SK-N-MC (cell line): ENCODE measurements around the gene NFATC3.

Source experiments
- DNase-seq: peaks from one replicate; pipeline ENCODE4 v3.0.0-alpha.2; 2011; ENCODE audit warnings: low read depth, low spot score
- H3K27ac ChIP-seq: fragments of 200-600 bp; sonication (generic); 2 replicates; pipeline ENCODE4 v1.5.1; 2016; ENCODE audit warnings: mixed run types
- H3K36me3 ChIP-seq: fragments of 200-600 bp; sonication (generic); 2 replicates; pipeline ENCODE4 v1.6.1; 2017; ENCODE audit warnings: antibody characterized with exemption, low read length, mixed read lengths; ENCODE audit not compliant: insufficient read depth
- H3K4me3 ChIP-seq: fragments of 200-600 bp; sonication (generic); 2 replicates; pipeline ENCODE4 v1.5.1; 2016
- H3K9ac ChIP-seq: fragments of 200-600 bp; sonication (generic); 2 replicates; pipeline ENCODE4 v1.8.0; 2017; ENCODE audit warnings: mixed run types, mixed read lengths; ENCODE audit not compliant: insufficient read length
- H3K9me3 ChIP-seq: fragments of 200-600 bp; sonication (generic); 2 replicates; pipeline ENCODE4 v1.6.1; 2017; ENCODE audit warnings: low read depth, mild to moderate bottlenecking, antibody characterized with exemption, low read length, moderate library complexity, mixed read lengths
- EZH2 ChIP-seq: fragments of 200-600 bp; sonication (generic); IDR thresholded peaks from one replicate; pipeline ENCODE4 v1.6.1; 2017; ENCODE audit warnings: antibody characterized with exemption
- FOXP2 ChIP-seq: optimal IDR thresholded peaks from 2 replicates; pipeline ENCODE3; 2011; ENCODE audit warnings: mild to moderate bottlenecking, moderate library complexity; ENCODE audit not compliant: insufficient read depth; ENCODE audit errors: extremely low read length, control extremely low read depth
- POLR2AphosphoS5 ChIP-seq: IDR thresholded peaks from 2 replicates; pipeline ENCODE4 v1.6.1; 2012; ENCODE audit warnings: mild to moderate bottlenecking, low read depth, low read length, borderline replicate concordance

NFATC3 gene

GRCh38 chr16:68264128-68265077 lies 179.2 kb downstream of the NFATC3 start, which contains the start of gene SLC7A6:
Gene SLC7A6, plus strand, starts transcription at chr16:68264526. Its CDS starts 10,201 bp downstream, at chr16:68274727.
- DNase-seq: no peak
- Histone ChIP-seq H3K9me3 (no peaks in the 10 kb centered on the region), H3K9ac (peak within 1 kb of the TSS; percentile 64), H3K4me3 (peak within 1 kb of the TSS; percentile 85), H3K36me3 (no peaks in the 10 kb centered on the region), H3K27ac (no peak within 1 kb of the TSS)
- no peak for TF ChIP-seq EZH2
- no peak for TF ChIP-seq FOXP2
- no peak for TF ChIP-seq POLR2AphosphoS5

GRCh38 chr16:68265078-68265920 lies 180.1 kb downstream of the NFATC3 start:
- Histone ChIP-seq H3K36me3 (no peaks in the 10 kb centered on the region), H3K27ac (no peak overlapping the region), H3K9me3 (no peaks in the 10 kb centered on the region), H3K4me3 (peak overlapping the region; percentile 85), H3K9ac (peak overlapping the region; percentile 64)
- TF ChIP-seq EZH2 (no peak), POLR2AphosphoS5 (no peak), FOXP2 (no peak)
- DNase-seq: no peak

GRCh38 chr16:68267612-68268405 lies 182.6 kb downstream of the NFATC3 start:
- no peak for DNase-seq
- H3K9ac ChIP-seq: no peak overlapping the region
- no peak overlapping the region for H3K27ac ChIP-seq
- TF ChIP-seq FOXP2 (no peak), EZH2 (no peak), POLR2AphosphoS5 (no peak)
- H3K36me3 ChIP-seq: no peaks in the 10 kb centered on the region
- no peak overlapping the region for H3K4me3 ChIP-seq
- H3K9me3 ChIP-seq: no peaks in the 10 kb centered on the region

- Histone ChIP-seq H3K27ac (no peak overlapping the region), H3K36me3 (no peaks in the 10 kb centered on the region; the same call in 1 of the 2 replicates), H3K9me3 (no peaks in the 10 kb centered on the region), H3K4me3 (no peak overlapping the region), H3K9ac (no peak overlapping the region)
- DNase-seq: no peak
- TF ChIP-seq FOXP2 (no peak), EZH2 (no peak), POLR2AphosphoS5 (no peak)
Measured at GRCh38 chr16:68269793-68270192, 184.6 kb downstream of the NFATC3 start.

DNA sequence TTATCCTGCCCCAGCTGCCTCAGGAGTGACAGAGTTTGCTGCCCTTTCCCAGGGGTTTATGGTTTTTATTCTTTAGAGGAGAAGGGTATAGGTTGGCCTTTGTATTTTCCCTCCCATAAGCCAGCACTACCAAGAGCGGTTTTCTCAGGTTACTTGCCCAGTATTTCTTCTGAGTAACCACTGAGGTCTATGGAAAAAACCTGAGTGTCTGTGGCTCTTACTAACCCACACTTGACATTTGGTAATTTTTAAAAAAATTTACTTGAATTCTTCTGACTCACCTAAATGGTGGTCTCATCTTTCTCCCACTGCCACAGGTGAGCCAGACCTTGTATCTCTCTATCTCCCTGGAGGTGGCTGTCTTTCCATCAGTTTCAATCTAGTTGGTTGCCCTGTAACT lies 185.2 kb downstream of the NFATC3 start:
- Histone ChIP-seq H3K9ac (no peak overlapping the region), H3K9me3 (no peaks in the 10 kb centered on the region), H3K27ac (no peak overlapping the region), H3K4me3 (no peak overlapping the region), H3K36me3 (no peaks in the 10 kb centered on the region; the same call in 1 of the 2 replicates)
- no peak for TF ChIP-seq FOXP2
- no peak for TF ChIP-seq EZH2
- no peak for TF ChIP-seq POLR2AphosphoS5
- DNase-seq: no peak

DNA sequence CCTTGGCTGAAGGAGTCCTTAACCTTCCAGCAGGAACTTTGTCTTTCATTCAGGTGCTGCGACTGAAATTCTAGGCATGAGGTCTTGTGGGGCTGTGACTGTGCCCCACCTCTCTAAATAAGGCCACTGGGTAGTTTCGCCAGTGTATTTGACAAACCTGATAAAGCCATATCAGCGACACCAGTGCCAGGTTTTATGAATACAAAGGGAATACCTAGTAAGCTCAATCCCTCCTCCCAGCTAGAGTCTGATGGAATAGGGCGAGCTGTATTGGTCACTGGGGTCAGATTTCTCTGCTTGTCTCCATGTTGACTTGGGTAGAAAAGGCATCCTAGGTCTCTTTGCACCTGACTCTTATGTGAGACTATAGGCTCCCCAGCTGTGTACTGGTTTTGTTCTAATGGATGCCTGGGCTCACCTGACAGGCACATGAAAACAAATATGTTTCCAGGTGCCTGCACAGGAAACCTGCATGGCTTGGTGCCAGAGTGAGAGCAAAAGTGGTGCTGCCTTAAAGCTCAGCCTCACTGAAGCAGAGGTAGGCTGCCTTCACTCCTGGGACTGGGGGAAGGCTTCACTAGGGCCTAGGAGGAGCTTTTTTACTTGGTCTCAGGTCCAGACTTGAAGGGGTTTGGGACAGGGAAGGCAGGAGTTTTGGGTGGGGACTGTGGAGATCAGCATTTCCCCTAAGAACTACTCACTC lies 187.5 kb downstream of the NFATC3 start:
- no peaks in the 10 kb centered on the region; the same call in 1 of the 2 replicates for H3K36me3 ChIP-seq
- H3K9me3 ChIP-seq: no peaks in the 10 kb centered on the region
- H3K4me3 ChIP-seq: no peak overlapping the region
- TF ChIP-seq EZH2 (no peak), FOXP2 (no peak), POLR2AphosphoS5 (no peak)
- no peak for DNase-seq
- no peak overlapping the region for H3K27ac ChIP-seq
- H3K9ac ChIP-seq: no peak overlapping the region

- no peak overlapping the region for H3K27ac ChIP-seq
- TF ChIP-seq POLR2AphosphoS5: no peak
- no peak for TF ChIP-seq EZH2
- TF ChIP-seq FOXP2: no peak
- H3K36me3 ChIP-seq: no peaks in the 10 kb centered on the region; the same call in 1 of the 2 replicates
- no peaks in the 10 kb centered on the region for H3K9me3 ChIP-seq
- DNase-seq: no peak
- H3K9ac ChIP-seq: no peak overlapping the region
- no peak overlapping the region for H3K4me3 ChIP-seq
Measured at GRCh38 chr16:68273459-68273858, 188.3 kb downstream of the NFATC3 start.
